CD4-positive, alpha-beta T cell treated with Interleukin-17A for 1 hour (primary cell): ENCODE results near the gene GUCA1C.

Experiments
- DNase-seq: peaks from one replicate; pipeline ENCODE4 v3.0.0-alpha.2; 2020

GUCA1C gene

DNA sequence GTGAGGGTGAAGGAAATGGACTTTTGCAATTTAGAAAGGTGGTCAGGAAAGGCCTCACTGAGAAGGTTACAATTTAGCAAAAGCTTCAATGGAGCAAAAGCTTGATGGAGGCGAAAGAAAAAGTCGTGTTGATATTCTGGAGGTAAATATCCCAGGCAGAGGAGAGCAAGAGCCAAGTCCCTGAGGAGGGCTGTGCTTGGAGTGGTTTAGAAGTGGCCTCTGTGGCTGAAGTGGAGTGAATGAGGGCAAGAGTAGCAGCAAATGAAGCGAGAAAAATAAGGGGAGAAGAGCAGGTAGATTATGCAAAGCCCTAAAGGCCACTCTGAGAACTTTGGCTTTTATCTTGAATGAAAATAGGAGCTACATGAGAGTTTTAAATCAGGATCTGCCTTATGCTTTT is 54.1 kb downstream of the GUCA1C start:
- DNase-seq: no peak

DNA sequence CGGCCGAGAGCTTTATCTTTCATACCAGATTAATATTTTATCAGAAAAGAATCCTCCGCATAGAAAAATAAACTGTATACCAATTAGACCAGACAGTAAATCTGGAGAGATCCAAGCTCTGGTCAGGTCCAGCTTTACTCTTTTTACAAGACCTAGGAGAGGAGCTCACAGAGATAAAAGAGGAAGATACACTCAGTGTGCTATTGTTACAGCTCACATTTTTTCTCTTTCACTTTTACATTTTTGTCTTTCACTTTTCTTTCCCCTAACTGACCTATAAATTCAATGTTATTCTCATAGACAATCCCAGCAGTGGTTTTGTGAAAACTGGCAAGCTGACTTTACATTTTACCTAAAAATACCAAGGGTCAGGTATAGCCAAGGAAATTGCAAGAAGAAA is 55.8 kb downstream of the GUCA1C start:
- no peak for DNase-seq

DNA sequence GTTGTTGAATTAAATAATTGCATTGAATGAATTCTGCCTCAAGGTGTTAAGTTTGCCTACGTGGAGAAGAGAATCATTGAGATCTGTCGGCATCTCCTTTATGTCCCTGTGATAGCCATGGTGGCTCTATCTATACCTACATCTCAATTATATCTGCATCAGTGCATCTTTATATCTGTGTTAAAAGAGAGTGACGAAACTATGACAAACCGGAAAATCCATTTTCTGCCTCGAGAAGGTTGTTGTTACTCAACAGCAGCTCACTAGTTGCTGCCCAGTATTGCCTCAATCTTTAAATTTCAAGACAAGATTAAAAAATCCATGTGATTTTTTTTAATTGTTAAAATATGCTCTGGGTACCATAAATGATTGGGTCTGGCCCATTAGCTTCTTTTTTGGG is 58.7 kb downstream of the GUCA1C start:
- DNase-seq: no peak

DNA sequence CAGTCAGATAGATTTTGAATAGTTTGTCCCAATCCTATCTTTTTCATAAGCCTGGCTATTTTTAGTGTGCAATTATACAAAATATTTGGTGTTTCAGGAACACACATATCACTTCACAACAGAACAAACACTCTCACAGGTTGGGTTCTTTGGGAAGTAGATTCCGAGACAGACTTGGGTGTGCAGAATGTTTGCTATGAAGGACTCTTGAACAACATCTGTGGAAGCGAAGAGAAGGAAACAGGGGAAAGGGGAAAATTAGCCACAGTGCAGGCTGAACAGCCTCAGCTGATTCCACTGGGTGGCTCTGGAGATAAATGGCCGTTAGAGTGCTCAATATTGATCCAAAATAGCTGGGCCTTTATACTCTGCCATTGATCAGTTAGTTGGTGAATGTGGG is 61.8 kb downstream of the GUCA1C start:
- DNase-seq: no peak

DNA sequence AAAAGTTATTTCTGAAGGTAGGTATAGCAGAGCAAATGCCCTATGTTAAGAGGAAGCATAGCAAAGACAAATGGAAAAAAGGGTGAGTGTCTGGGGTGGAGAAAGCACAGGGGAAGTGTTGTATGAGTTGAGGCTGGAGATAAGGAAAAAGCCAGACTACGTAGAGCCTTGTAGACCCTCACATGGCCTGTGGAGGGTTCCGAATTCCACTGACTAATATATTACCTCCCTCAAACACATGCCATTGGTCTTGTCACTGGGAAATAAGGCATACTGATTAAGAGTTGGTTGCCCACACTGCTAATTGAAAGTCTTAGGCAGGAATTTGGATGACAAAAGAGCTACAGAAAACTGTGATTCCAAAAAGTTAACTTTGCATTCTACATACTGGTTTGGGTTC is 65.9 kb downstream of the GUCA1C start:
- no peak for DNase-seq

DNA sequence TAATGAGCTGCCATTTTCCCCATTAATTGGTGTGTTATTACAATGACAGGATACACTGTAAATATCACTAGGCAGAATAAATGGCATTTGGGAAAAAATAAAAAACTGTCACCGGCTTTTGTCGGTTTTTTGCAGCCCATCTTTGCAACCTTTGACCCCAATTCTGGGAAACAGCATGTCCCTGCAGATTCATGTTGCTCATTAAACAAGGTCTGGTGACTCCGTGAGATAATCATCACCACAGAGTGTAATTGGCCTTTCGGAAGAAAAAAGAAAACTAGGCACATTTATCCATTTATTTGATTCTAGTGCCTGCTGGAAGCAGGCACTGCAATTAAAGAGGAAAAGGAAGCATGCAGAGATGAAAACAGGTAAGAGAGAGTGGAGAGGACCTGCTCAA is 66.6 kb downstream of the GUCA1C start:
- no peak for DNase-seq

DNA sequence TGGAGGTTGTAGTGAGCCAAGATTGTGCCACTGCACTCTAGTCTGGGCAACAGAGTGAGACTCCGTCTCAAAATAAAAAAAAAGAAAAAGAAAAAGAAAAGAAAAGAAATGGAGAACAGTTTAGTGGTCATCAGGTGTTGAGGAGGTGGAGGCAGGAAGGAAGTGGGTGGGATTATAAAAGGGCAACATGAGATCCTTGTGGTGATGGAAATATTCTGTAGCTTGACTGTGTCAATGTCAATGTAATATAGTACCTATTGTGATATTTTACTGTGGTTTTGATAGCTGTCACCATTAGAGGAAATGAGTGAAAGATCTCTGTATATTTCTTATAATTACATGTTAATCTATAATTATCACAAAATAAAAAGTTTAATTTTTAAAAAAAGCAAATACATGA is 70.3 kb downstream of the GUCA1C start:
- no peak for DNase-seq

DNA sequence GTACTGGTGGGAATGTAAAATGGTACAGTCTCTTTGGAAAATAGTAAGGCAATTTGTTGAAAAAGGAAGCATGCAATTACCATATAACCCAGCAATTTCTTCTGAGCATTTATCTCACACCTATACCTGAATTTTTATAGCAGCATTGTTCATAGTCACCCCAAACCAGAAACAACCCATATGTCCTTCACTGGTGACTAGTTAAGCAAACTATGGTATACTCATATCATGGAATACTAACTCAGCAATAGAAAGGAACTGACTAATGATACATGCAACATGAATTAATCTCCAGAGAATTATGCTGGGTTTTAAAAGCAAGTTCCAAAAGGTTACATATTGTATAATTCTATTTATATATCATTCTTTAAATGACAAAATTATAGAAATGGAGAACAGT is 70.9 kb downstream of the GUCA1C start:
- DNase-seq: no peak

DNA sequence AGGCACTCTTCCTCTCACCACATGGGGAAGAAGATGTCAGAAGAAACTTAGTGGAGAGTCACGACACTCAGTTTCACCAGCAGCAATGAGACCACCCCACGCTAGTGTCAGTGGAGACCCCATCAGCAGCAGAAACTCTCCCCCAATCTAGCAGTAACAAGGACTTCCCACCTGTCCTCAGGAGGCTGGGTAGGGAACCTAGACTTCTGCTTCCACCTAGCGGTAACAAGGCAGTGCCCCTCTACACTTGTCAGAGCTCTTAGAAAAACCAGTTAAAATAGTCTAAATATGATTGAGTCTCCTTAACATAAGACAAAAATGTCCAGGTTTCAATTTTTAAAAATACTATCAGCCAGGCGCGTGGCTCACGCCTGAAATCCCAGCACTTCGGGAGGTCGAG is 73.8 kb downstream of the GUCA1C start:
- DNase-seq: no peak

DNA sequence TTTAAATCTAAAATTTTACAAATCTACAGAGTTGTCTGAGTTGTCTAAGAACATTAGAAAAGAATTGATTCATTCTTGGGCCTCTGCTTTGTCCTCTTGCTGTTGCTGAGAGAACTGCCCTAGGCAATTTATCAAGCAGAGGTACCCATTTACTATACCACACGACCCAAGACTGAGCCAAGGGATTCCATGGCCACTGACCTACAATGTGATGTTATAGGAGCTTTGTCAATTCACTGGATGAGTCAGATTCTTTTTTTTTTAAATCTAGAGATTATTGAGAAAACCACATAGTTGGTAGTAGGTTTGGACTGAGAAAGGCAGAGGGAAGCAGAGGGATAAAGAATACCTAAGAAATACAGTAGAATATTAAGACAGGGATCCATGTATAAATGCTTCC is 75.8 kb downstream of the GUCA1C start:
- no peak for DNase-seq

DNA sequence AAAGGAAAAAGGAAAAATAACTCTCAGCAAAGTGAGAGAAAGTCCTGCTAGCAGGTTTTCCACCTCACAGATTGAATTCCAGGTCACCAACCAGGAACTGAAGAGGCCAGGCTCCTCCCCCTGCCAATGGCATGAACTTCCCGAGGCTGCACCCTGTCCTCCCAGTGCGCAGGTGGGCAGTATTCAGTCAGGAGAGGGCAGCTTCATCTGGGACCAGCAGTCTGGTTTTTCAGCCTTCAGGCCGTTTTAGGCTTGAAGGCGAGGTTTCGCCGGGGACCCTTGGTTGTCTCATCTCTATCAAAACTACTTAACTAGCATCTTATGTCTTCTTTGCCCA is 89.9 kb downstream of the GUCA1C start:
- no peak for DNase-seq

DNA sequence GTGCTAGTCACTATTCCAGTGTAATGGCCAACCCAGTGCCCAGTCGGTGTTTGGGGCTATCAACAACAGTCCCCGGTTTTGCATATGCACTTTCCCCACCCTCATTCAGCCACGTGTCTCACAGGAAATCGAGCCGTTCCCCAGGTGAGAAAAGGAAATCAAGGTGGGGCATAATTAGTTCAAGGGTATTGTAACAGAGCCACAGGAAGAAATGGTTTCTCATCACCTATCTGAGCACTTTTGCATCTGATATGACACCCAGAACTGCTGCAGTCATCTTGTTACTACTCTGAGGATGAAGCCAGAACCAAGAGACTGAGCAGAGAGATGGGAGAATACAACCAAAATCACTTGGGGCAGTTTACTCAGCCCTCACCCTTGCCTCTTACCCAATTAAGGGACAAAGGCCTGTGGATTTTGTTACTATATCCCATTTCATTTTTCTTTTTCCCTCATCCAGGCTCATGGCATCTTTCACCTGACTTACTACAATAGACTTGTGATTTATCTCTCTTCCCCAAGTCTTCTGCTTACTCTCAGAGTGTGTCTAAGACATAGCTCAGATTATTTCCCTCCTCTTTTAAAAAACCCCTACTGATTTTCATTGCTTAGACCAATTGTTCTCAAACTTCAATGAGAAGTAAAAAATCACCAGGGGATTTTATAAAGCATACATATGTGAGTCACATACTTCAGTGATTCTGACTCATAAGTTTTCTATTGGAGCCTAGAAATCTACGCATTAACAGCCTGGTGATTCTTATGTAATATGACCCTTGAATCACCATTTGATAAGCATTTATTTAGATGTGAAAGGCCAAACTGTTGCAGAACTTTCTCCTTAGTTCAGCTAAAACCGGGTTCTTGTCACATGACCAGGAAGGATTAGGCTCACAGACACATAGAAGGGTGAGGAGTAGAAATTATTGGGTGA is 90.5 kb downstream of the GUCA1C start:
- DNase-seq: peak; percentile 56

DNA sequence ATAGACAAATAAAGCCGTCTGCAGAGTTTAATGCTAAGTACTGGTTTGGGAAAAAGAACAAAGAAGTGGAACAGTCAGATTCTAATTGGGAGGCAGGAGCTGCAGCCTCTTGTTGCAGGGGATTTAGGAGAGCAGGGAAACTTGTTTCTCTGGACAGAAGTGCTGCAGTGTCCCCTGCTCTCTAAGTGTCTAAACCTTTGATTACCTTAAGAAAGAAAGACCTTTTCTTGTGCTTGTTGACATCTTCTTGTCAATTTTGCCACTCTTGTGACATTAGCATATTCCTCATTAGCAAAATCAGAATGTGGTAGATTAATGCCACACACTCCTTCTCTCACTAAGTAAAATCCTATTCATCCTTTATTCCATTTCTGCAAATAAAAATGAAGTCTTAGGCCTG is 92.3 kb downstream of the GUCA1C start:
- DNase-seq: no peak
